ENCODE measurements around the gene MTA3. TPM values are rescaled to one million over a fixed set of nuclear protein-coding genes. Genes with fewer than 3 reads are reported as not detected.

MTA3 gene
- total and polyA plus RNA-seq, 2 of the 8 experiments (the other 6 are each of a cell fraction or from before 2014, with no cell fraction given), result 125 to 184 TPM

DNA sequence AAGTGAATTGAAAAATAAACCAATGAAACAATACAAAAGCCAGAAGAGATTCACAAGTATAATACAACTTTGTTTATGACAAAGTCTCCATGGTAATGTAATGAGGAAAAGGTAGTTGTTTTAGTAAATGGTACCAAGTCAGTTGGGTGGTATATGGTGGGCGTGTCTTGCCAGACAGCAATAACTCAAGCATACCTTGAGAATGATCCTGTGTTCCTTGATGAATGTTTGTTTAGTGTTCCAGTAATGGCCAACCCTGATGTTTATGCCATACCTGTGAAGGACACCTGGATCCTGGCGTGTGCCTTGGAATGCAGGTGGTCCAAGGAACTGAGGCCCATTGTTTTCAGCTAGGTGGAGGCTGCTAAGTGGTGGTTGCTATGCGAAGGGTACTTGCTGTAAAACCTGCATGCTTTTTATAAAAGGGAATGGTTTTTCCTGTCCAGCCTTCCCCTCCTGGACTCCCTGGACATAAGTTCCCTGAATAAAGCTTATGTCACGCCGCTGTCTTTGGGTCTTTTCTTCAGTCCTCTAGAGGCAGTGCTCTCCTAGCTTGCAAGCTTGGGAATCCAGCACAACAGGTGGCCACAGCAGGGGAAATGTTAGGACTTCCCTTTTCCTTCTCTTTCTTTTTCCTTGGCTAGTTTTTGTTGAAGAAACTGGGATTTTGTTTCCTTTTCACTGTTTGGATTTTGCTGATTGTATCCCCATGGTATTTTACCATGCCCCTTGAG is 54.7 kb downstream of the MTA3 start (continued):
- TF ChIP-seq CEBPB (IDR thresholded peaks at IDR 0.05; ENCODE audit: low read depth, low read length) (no peak), POU5F1 (IDR thresholded peaks at IDR 0.05; ENCODE audit: low read depth, low read length) (no peak), POLR2A (IDR thresholded peaks at IDR 0.05; ENCODE audit: control extremely low read depth in 1 of 2, low read depth in 2 of 2, low read length in 2 of 2) (no peak; a peak in 1 of 3 replicates), BRCA1 (IDR thresholded peaks at IDR 0.05; ENCODE audit: low read depth, low read length) (no peak), MAFK (IDR thresholded peaks at IDR 0.05; ENCODE audit: low read depth, low read length) (no peak), TEAD4 (IDR thresholded peaks at IDR 0.05; ENCODE audit: low read depth, low read length) (peak; percentile 35; the same call in 1 of the 2 replicates), SUZ12 (IDR thresholded peaks at IDR 0.05; ENCODE audit: low read length) (no peak), ATF2 (IDR thresholded peaks at IDR 0.05; ENCODE audit: low read length) (no peak), SIRT6 (IDR thresholded peaks at IDR 0.05; ENCODE audit: low read length) (no peak), CBX8 (IDR thresholded peaks at IDR 0.05; ENCODE audit: borderline replicate concordance, low read depth, low read length) (no peak)
- TF ChIP-seq, protein P1, sequence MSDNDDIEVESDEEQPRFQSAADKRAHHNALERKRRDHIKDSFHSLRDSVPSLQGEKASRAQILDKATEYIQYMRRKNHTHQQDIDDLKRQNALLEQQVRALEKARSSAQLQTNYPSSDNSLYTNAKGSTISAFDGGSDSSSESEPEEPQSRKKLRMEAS (IDR thresholded peaks at IDR 0.05), result no peak

All from H1 (cell line).